Muscle of leg (tissue), 11 donors: ENCODE measurements around the gene C5orf22. TPM values are rescaled to one million over a fixed set of nuclear protein-coding genes. Genes with fewer than 3 reads are reported as not detected.
"Not testable (repeated sequence)": the region's sequence is repeated elsewhere in the genome, so short reads cannot be mapped to it uniquely, and the experiment has no call there.

ENCODE experiments used
- DNase-seq: peaks from one replicate; pipeline ENCODE4 v3.0.0; 2013
- H3K27ac ChIP-seq: one replicate; pipeline ENCODE4 v1.5.1; 2013; ENCODE audit warnings: mild to moderate bottlenecking, low read length, control low read depth
- H3K27me3 ChIP-seq: one replicate; pipeline ENCODE4 v1.6.1; 2013; ENCODE audit warnings: low read length; ENCODE audit not compliant: control insufficient read depth, insufficient read depth
- H3K36me3 ChIP-seq: one replicate; pipeline ENCODE4 v1.6.1; 2013; ENCODE audit warnings: low read length; ENCODE audit not compliant: control insufficient read depth, insufficient read depth
- H3K4me1 ChIP-seq: one replicate; pipeline ENCODE4 v1.6.1; 2013; ENCODE audit warnings: low read length; ENCODE audit not compliant: control insufficient read depth, insufficient read depth
- H3K4me3 ChIP-seq: one replicate; pipeline ENCODE4 v1.5.1; 2013; ENCODE audit warnings: low read length, control low read depth
- H3K9me3 ChIP-seq: replicated peaks from 2 replicates; pipeline ENCODE4 v1.6.1; 2013; ENCODE audit warnings: low read depth, low read length; ENCODE audit not compliant: control insufficient read depth
- WGBS: methylation state at CpG from one replicate; pipeline ENCODE4 v1.1.5; 2013; ENCODE audit warnings: missing lambda C conversion rate; ENCODE audit not compliant: insufficient coverage; 5-methylcytosine and 5-hydroxymethylcytosine counted together
- polyA plus RNA-seq, 8 donors: library from polyadenylated mRNA; unstranded; fragments of 120-200 nt; gene quantifications; one replicate each; pipeline versions ENCODE4 v1.2.1 to v1.2.3, GENCODE V29; 2013; ENCODE audit warnings: inconsistent platforms in 1 of 8, low replicate concordance in 1 of 8; ENCODE audit not compliant: insufficient read length in 8 of 8, insufficient read depth in 1 of 8
- total RNA-seq: library from RNA; stranded (reverse); fragments of 120-200 nt; gene quantifications from one replicate; pipeline ENCODE4 v1.2.4, GENCODE V29; 2013

C5orf22 gene
- total and polyA plus RNA-seq, 9 donors: 13.6 to 19.9 (median 16.0) TPM

DNA sequence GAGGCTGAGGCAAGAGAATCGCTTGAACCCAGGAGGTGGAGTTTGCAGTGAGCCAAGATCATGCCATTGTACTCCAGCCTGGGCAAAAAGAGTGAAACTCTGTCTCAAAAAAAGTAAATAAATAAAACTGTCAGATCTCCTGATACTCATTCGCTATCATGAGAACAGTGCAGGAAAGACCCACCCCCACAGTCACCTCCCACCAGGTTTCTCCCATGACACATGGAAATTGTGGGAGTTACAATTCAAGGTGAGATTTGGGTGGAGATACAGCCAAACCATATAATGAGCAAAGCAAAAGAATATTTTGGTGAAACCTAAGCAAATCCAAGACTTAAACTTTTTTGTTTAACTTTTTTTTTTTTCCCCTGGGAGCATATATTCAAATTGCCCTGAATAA is 17.0 kb downstream of the C5orf22 start:
- not testable (repeated sequence) for H3K27ac ChIP-seq, H3K4me1 ChIP-seq, H3K4me3 ChIP-seq, DNase-seq, H3K27me3 ChIP-seq, H3K9me3 ChIP-seq
- WGBS: no CpG with 5 or more reads among the region's 2 CpGs
- H3K36me3 ChIP-seq: peaks cover 34% of the 10 kb centered on the region

DNA sequence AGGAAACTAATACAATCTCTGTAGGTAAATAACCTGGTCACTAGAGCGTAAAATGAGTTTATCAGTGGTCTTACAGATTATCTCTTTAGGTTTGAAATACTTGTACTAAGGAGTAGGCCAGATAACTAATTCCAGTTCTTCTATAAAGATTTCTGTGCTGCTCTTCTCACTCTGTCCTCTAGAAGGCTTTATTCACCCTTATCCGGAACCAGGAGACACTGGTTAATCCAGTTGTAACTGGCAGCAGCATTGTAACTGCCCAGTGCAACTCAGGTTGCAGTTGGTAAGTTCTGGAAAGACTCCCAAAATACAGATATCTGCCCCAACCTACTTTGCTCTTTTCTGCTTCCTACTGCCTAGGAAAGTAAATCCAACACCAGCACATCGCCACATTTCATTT is 19.8 kb downstream of the C5orf22 start:
- H3K36me3 ChIP-seq: peaks cover 29% of the 10 kb centered on the region
- H3K27ac ChIP-seq: no peak overlapping the region
- H3K9me3 ChIP-seq: no peaks in the 10 kb centered on the region
- H3K4me3 ChIP-seq: no peak overlapping the region
- no peaks in the 10 kb centered on the region for H3K27me3 ChIP-seq
- no peak for DNase-seq
- WGBS: 100% methylated on average over 1 of the region's 3 CpGs
- H3K4me1 ChIP-seq: no peaks in the 10 kb centered on the region

DNA sequence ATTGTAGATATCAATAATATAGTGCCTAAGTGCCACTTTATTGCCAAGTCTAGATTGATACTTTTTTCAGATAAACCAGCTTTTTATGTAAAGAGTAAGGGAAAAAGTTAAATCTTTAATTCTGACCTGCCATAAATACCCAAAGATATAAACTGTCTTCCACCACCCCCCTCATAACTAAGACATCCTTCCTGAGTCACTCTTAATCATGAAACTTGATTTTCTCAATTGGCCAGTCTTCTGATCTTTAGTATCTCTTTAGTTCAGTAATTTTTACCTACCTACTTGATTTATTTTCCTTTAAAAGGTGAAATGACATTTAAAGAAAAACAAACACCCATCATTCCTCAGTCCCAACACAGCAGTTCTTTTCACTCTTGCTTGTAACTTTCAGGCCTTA is 21.8 kb downstream of the C5orf22 start:
- peaks cover 15% of the 10 kb centered on the region for H3K36me3 ChIP-seq
- no peak overlapping the region for H3K4me3 ChIP-seq
- no peak overlapping the region for H3K27ac ChIP-seq
- H3K27me3 ChIP-seq: no peaks in the 10 kb centered on the region
- no peak for DNase-seq
- H3K4me1 ChIP-seq: no peaks in the 10 kb centered on the region
- no peaks in the 10 kb centered on the region for H3K9me3 ChIP-seq

DNA sequence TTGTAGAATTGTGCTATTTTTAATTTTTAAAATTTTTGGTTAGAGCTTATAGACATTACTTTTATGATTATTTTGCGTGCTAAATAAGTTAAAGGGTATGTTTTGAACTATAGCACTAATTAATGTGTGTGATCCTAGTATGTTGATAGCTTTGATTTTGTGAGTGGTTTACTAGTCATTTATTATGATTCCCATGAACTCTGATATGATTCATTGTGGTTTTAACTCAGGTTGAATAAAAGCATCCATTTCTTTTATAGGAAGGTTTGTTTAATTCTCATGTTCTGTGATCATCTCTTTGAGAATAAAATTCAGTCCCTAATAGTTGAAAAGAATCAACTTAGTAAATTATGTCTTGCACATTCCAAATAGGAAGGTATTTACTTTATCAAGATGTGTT is 22.5 kb downstream of the C5orf22 start:
- DNase-seq: no peak
- H3K4me3 ChIP-seq: no peak overlapping the region
- no peak overlapping the region for H3K27ac ChIP-seq
- H3K27me3 ChIP-seq: no peaks in the 10 kb centered on the region
- no peaks in the 10 kb centered on the region for H3K4me1 ChIP-seq
- WGBS: no CpG with 5 or more reads among the region's 1 CpG
- H3K9me3 ChIP-seq: no peaks in the 10 kb centered on the region
- H3K36me3 ChIP-seq: peaks cover 14% of the 10 kb centered on the region

DNA sequence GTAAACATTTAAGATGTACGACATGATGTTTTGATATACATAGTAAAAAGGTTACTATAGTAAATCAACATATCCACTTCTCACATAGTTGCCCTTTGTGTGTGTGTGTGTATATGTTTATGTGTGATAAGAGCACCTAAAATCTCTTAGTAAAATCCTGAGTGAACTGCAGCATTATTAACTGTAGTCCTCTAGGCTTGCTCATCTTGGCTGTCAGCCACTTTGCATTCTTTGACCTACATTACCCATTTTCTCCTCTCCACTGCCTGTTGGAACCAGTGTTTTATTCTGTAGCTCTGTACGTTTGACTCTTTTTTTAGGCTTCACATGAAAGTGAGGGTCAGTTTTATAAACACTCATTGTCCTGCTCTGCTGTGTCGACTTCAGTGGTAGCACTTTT is 24.4 kb downstream of the C5orf22 start:
- Histone ChIP-seq H3K36me3 (peaks cover 10% of the 10 kb centered on the region), H3K4me3 (no peak overlapping the region)
- 83% methylated on average over 2 of the region's 3 CpGs for WGBS

DNA sequence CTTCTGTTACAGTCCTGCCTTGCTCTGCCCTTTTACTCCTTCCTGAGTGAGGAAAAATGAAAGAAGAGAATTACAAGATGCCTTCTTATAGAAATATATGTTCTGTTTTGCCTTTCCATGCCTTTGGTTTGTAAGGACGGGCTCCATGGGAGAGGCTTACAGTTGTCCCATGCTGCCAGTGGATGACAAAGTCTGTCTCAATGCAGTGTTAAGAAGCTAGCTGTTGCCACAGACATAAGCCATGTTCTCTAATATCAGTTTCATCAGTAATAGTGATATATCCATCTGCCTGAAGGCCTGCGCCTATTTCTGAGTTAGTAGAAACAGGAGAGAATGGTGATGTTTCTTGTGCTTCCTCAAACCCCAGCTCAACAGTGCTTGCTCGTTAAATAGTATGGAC is 27.8 kb downstream of the C5orf22 start:
- Histone ChIP-seq H3K9me3 (no peaks in the 10 kb centered on the region), H3K4me3 (no peak overlapping the region), H3K36me3 (peaks cover 3% of the 10 kb centered on the region), H3K27me3 (no peaks in the 10 kb centered on the region), H3K4me1 (no peaks in the 10 kb centered on the region), H3K27ac (no peak overlapping the region)
- WGBS: no CpG with 5 or more reads among the region's 3 CpGs
- DNase-seq: no peak

More for the DNA sequence above, 24.4 kb downstream of the C5orf22 start:
- peak; percentile 17 for DNase-seq
- Histone ChIP-seq H3K9me3 (no peaks in the 10 kb centered on the region), H3K27ac (no peak overlapping the region), H3K4me1 (no peaks in the 10 kb centered on the region), H3K27me3 (no peaks in the 10 kb centered on the region)

DNA sequence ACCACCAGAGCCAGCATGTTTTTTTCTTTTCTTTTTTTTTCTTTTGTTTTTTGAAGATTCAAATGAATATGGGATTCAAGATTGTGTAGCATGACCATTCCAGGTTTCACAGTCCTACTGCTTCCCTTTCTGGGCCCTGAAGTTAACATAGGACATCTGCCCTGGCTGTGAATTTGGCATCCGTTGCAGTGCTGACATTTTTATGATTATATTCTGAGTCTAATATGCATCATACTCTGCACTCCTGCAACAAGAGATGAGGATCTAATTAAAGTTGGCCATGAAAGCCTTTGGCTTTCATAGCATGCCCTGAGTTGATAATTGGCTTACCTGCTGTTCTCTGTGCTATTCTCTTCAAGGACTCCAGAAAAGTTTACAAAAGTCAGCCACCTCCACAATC is 29.8 kb downstream of the C5orf22 start:
- Histone ChIP-seq H3K36me3 (no peaks in the 10 kb centered on the region), H3K4me1 (no peaks in the 10 kb centered on the region), H3K9me3 (peaks cover 7% of the 10 kb centered on the region), H3K27me3 (no peaks in the 10 kb centered on the region), H3K4me3 (no peak overlapping the region), H3K27ac (no peak overlapping the region)
- no CpG with 5 or more reads among the region's 1 CpG for WGBS
- DNase-seq: peak; percentile 61

DNA sequence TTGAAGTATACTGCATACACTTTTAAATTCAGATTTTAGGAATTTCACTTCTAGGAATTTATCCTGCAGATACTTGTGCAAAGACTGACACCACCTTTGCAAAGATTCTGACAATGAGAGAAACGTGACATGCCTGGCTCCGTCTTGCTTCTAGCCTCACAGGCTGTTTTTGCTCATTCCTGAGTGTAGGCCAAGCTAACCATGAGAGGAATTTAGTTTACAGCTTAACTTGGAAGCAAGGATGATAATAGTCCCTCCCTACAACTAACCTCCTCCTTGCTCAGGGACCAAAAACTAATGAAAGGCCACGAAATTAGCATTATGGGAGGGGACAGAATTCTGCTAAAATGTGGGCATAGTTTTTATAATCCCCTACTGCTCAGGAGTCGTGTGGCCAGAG is 31.1 kb downstream of the C5orf22 start:
- no peaks in the 10 kb centered on the region for H3K36me3 ChIP-seq
- H3K4me1 ChIP-seq: no peaks in the 10 kb centered on the region
- DNase-seq: peak; percentile 12
- H3K27ac ChIP-seq: no peak overlapping the region
- no peak overlapping the region for H3K4me3 ChIP-seq
- H3K9me3 ChIP-seq: peaks cover 7% of the 10 kb centered on the region
- no peaks in the 10 kb centered on the region for H3K27me3 ChIP-seq
- 11% methylated on average over 2 of the region's 4 CpGs for WGBS

DNA sequence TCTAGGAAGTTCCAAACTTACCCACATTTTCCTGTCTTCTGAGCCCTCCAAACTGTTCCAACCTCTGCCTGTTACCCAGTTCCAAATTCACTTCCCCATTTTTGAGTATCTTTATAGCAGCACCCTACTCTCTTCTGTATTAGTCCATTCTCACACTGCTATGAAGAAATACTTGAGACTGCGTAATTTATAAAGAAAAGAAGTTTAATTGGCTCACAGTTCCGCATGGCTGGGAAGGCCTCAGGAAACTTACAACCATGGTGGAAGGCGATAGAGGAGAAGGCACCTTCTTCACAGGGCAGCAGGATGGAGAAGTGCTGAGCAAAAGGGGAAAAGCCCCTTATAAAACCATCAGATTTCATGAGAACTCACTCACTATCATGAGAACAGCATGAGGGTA is 34.3 kb downstream of the C5orf22 start:
- not testable (repeated sequence) for H3K4me1 ChIP-seq, H3K4me3 ChIP-seq, H3K36me3 ChIP-seq, DNase-seq, H3K27ac ChIP-seq, H3K9me3 ChIP-seq, H3K27me3 ChIP-seq
- 100% methylated on average over 1 of the region's 3 CpGs for WGBS

DNA sequence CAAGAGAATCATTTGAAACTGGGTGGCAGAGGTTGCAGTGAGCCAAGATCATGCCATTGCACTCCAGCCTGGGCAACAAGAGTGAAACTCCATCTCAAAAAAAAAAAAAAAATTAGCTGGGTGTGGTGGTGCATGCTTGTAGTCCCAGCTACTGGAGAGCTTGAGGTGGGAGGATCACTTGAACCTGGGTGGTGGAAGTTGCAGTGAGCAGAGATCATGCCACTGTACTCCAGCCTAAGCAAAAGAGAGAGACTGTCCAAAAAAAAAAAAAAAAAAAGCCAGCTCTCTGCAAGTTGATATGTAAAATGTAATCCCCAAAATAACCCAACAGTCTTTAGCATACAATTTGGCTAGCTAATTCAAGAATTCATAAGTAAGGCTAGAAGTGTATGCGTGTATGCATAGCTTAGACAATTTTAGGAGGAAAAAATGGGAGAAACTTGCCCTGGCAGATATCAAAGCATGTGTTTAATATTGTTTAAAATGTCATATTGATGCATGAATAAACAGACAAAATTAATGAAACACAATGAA is 36.3 kb downstream of the C5orf22 start:
- Histone ChIP-seq H3K36me3 (no peaks in the 10 kb centered on the region), H3K27me3 (no peaks in the 10 kb centered on the region), H3K4me3 (no peak overlapping the region), H3K9me3 (peaks cover 7% of the 10 kb centered on the region), H3K4me1 (no peaks in the 10 kb centered on the region), H3K27ac (no peak overlapping the region)
- no CpG with 5 or more reads among the region's 1 CpG for WGBS
- DNase-seq: no peak

DNA sequence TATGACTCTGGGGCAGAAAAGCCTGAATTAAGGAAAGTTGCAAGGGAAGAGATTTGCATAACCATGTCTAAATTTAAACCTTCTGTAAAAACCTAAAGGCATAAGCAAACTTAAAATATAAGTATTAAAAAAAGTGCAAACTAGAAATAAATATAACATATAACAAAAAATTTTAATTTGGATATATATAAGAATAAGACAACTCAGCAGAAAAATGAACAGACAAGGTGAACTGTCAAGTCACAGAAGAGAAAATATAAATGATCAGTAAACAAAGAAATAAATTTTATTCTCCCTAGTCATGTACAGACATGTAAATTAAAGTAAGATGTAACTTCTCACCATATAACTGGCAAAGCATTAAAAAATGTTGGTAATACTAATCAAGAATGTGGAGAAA is 37.0 kb downstream of the C5orf22 start:
- Histone ChIP-seq H3K4me1 (no peaks in the 10 kb centered on the region), H3K27ac (no peak overlapping the region), H3K9me3 (peaks cover 7% of the 10 kb centered on the region), H3K36me3 (no peaks in the 10 kb centered on the region), H3K4me3 (no peak overlapping the region), H3K27me3 (no peaks in the 10 kb centered on the region)
- no peak for DNase-seq
